Effector memory CD4-positive, alpha-beta T cell (primary cell): ENCODE data around the gene HES4.

Experiments
- DNase-seq, 3 donors: peaks; one replicate each; pipeline ENCODE4 v3.0.0-alpha.2; 2020
- H3K27ac ChIP-seq: 2 replicates; pipeline ENCODE4 v1.7.0; 2013; ENCODE audit warnings: mild to moderate bottlenecking, low read length, moderate library complexity; ENCODE audit not compliant: insufficient read depth, poor library complexity, severe bottlenecking
- H3K27me3 ChIP-seq: replicated peaks from 2 replicates; pipeline ENCODE4 v1.7.0; 2013; ENCODE audit warnings: mild to moderate bottlenecking, low read length; ENCODE audit not compliant: insufficient read depth, control insufficient read depth, poor library complexity, severe bottlenecking
- H3K36me3 ChIP-seq: 2 replicates; pipeline ENCODE4 v1.7.0; 2013; ENCODE audit warnings: mild to moderate bottlenecking, low read length, moderate library complexity; ENCODE audit not compliant: control insufficient read depth, insufficient read depth
- H3K4me1 ChIP-seq: 2 replicates; pipeline ENCODE4 v1.7.0; 2013; ENCODE audit warnings: low read length, mild to moderate bottlenecking; ENCODE audit not compliant: control insufficient read depth, insufficient read depth, poor library complexity, severe bottlenecking
- H3K4me3 ChIP-seq: 2 replicates; pipeline ENCODE4 v1.7.0; 2013; ENCODE audit warnings: low read length, low read depth, mild to moderate bottlenecking; ENCODE audit not compliant: insufficient read depth, poor library complexity, severe bottlenecking
- H3K9me3 ChIP-seq: 2 replicates; pipeline ENCODE4 v1.7.0; 2013; ENCODE audit warnings: mild to moderate bottlenecking, low read length, moderate library complexity; ENCODE audit not compliant: control insufficient read depth

The HES4 gene

DNA sequence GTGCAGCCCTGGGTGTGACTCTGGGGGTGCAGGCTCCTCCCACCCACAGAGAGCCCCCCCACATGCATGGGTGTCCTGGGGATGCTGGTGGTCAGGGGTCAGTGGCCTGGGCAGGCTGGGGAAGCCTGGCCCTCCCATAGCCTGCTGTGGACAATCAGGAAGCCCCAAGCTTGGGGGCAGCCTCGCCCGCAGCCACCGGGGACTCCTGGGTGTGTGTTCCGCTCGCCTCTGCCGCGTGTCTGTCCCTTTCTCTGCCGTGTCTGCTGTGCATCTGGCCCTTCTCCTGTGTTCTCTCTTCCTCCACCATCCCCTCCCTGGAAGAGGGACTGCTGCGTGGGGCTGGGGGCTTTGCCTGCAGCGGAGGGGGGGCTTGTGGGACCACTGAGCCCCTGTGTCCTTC, 42.9 kb upstream of the HES4 start:
- no peaks in the 10 kb centered on the region for H3K36me3 ChIP-seq

DNA sequence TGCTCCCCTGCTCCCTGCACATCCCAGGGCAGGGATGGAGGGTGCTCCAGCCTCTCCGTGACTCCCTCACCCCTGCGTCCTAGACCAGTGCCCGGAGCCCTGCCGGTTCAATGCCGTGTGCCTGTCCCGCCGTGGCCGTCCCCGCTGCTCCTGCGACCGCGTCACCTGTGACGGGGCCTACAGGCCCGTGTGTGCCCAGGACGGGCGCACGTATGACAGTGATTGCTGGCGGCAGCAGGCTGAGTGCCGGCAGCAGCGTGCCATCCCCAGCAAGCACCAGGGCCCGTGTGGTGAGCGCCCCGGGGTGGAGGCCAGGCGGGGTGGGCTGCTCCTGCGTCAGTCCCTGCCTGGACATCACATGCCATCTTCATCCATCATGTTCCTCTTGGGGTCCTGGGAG, 42.0 kb upstream of the HES4 start:
- Histone ChIP-seq H3K4me3 (no peak overlapping the region), H3K27me3 (peaks cover 3% of the 10 kb centered on the region), H3K36me3 (no peaks in the 10 kb centered on the region), H3K9me3 (no peaks in the 10 kb centered on the region), H3K4me1 (peaks cover 17% of the 10 kb centered on the region), H3K27ac (no peak overlapping the region)
- no peak for DNase-seq

More for the DNA sequence above, 42.9 kb upstream of the HES4 start:
- Histone ChIP-seq H3K9me3 (no peaks in the 10 kb centered on the region), H3K27ac (no peak overlapping the region), H3K4me1 (peaks cover 17% of the 10 kb centered on the region), H3K27me3 (peaks cover 3% of the 10 kb centered on the region), H3K4me3 (no peak overlapping the region)
- no peak for DNase-seq

DNA sequence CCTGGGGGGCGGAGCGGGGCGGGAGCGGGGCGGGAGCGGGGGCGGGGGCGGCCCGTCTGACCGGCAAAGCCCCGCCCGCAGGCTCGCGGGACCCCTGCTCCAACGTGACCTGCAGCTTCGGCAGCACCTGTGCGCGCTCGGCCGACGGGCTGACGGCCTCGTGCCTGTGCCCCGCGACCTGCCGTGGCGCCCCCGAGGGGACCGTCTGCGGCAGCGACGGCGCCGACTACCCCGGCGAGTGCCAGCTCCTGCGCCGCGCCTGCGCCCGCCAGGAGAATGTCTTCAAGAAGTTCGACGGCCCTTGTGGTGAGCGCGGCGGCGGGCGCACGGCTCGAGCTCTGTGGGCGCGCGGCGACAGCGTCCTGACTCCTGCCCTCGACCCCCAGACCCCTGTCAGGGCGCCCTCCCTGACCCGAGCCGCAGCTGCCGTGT, 41.2 kb upstream of the HES4 start:
- H3K4me1 ChIP-seq: peaks cover 17% of the 10 kb centered on the region
- peaks cover 5% of the 10 kb centered on the region for H3K27me3 ChIP-seq
- H3K4me3 ChIP-seq: no peak overlapping the region
- no peaks in the 10 kb centered on the region for H3K9me3 ChIP-seq
- H3K36me3 ChIP-seq: no peaks in the 10 kb centered on the region
- DNase-seq: no peak
- no peak overlapping the region for H3K27ac ChIP-seq

DNA sequence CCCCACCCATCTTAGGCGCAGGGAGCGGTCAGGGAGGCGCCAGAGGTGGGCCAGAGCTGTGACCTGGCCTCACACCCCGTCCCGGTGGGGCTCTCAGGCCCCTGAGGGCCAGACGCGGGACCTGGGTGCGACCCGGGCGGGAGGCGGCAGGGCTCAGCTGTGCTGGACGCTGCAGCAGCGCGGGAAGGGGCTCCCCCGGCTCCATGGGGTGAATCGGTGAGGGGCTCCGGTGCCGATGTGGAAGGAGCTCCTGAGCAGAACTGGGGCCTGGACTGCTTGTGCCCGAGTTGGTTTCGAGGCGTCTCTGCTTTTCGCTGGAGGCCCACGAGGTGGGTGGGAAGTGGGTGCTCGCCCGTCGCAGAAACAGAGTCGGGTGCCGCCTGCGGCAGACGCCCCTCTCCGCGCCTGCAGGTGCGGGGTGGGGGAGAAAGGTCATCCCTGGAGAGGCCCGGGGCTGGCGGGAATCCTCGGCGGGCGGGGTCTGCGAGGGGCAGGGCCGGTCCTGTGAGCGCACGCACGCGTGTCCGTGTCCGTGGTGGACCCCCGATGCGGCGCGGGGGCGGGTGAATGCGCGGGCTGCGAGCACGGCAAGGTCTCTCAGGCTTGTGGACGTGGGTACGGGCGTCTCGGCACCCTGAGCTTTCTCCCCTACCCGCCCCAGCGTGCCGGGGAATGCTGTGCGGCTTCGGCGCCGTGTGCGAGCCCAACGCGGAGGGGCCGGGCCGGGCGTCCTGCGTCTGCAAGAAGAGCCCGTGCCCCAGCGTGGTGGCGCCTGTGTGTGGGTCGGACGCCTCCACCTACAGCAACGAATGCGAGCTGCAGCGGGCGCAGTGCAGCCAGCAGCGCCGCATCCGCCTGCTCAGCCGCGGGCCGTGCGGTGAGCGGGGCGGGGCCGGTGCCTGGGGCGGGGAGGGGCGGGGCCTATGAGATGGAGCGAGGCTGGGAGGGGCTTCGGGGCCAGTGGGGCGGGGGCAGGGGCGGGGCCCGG, 40.4 kb upstream of the HES4 start:
- peak overlapping the region; percentile 48 for H3K4me3 ChIP-seq
- peak; percentile 69 to 80 (median 76) for DNase-seq
- H3K36me3 ChIP-seq: no peaks in the 10 kb centered on the region
- H3K27me3 ChIP-seq: peaks cover 13% of the 10 kb centered on the region
- no peaks in the 10 kb centered on the region for H3K9me3 ChIP-seq
- H3K4me1 ChIP-seq: peaks cover 17% of the 10 kb centered on the region
- no peak overlapping the region for H3K27ac ChIP-seq

DNA sequence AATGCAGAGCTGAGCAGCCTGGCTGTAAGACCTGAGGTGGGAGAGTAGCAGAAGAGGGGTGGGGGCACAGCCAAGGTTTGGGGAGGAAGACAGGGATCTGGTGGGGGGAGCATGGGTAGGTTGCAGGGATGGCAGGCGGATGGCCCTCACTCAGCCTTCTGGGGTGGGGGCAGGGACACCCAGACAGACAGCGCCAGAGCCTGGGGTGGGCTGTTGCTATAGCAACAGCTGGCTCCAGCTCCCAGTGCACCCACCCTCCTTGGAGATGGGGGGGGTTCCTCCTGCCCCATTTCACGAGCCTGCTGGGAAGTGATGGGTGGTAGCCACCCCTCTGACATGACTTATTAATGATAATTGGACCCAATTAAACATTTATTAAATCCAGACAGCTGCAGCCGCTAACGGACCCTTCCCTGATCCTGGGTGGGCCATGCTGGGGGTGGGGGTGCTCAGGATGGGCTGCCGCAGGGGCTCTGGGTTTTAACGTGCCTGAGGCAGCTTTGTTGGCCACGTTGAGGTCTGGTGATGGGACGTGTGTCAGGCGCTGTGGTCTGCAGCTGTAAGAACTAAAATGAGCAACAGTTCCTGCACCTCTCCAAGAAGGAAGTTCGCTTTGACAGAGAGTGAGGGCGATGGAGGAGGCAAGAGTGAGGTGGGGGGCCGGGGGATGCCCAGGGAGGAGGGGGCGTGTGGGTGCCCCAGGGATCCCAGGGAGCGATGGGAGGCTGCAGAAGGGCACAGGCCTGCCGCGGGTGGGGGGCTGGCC, 39.4 kb upstream of the HES4 start:
- peaks cover 18% of the 10 kb centered on the region for H3K4me1 ChIP-seq
- DNase-seq: no peak
- H3K27me3 ChIP-seq: peaks cover 22% of the 10 kb centered on the region
- no peaks in the 10 kb centered on the region for H3K36me3 ChIP-seq
- no peak overlapping the region for H3K27ac ChIP-seq
- H3K4me3 ChIP-seq: peak overlapping the region; percentile 48
- no peaks in the 10 kb centered on the region for H3K9me3 ChIP-seq

DNA sequence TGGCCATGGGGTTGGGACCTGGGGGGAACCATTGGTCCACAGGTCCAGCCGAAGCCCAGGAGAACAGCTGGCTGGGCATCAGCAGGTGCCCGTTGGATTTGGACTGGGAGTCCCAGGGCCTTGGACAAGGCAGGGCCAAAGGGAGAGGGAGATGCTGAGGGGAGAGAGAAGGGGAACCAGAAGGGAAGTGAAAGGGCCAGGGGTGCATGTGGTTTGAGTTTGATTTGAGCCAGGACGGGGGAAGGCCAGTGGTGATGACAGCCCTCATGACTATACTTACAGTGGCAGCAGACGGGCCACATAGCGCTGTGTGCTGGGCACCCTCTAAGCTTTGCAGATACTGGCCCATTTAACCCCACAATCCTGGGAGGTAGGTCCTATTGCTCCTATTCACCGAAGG, 38.8 kb upstream of the HES4 start:
- peaks cover 29% of the 10 kb centered on the region for H3K27me3 ChIP-seq
- no peak overlapping the region for H3K4me3 ChIP-seq

DNA sequence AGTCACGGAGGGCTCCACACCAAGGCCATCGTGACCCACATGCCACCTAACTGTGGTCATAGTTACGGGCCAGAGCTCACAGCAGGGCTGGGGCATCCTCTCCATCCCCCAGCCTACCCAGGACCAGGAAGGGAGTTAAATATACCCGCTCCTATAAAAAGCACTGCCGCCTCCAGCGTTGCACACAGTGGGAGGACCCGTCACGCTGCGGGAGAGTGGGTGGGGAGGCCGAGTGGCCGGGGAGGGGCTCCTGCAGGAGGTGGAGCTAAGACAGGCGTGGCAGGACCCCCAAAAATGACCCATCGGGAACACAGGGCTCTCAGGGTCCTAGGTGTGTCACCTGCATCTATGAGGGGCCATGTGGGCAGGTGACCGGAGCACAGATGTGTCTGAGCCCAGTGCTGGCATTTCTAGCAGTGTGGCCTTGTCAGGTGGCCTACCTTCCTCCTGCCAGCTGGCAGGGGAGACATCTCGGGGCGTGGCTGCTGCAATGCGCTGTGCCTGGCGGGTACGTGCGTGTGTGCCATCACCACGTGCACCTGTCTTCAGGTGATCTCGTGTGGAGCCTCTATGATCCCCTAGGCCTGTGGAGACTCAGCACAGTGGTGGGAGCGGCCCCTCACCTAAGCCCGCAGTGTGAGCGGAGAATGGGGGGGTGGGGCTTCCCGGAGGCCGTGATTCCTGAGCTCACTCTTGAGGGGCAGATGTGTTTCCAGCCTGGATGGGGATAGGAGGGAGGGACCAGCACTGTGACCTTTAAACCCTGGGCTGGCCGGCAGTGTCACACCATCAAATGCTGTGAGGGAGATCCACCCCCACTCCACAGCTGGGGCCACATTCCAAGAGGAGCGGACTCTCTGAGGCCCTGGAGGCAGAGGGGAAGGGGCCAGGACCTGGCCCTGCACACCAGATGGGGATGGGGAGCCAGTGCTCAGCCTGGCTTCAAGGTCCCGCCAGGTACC, 37.8 kb upstream of the HES4 start:
- H3K27me3 ChIP-seq: peaks cover 33% of the 10 kb centered on the region
- no peak for DNase-seq
- H3K36me3 ChIP-seq: no peaks in the 10 kb centered on the region
- H3K9me3 ChIP-seq: no peaks in the 10 kb centered on the region
- no peak overlapping the region for H3K27ac ChIP-seq
- peaks cover 29% of the 10 kb centered on the region for H3K4me1 ChIP-seq
- no peak overlapping the region for H3K4me3 ChIP-seq

More for the DNA sequence above, 38.8 kb upstream of the HES4 start:
- no peak for DNase-seq
- Histone ChIP-seq H3K9me3 (no peaks in the 10 kb centered on the region), H3K27ac (no peak overlapping the region), H3K4me1 (peaks cover 24% of the 10 kb centered on the region), H3K36me3 (no peaks in the 10 kb centered on the region)

DNA sequence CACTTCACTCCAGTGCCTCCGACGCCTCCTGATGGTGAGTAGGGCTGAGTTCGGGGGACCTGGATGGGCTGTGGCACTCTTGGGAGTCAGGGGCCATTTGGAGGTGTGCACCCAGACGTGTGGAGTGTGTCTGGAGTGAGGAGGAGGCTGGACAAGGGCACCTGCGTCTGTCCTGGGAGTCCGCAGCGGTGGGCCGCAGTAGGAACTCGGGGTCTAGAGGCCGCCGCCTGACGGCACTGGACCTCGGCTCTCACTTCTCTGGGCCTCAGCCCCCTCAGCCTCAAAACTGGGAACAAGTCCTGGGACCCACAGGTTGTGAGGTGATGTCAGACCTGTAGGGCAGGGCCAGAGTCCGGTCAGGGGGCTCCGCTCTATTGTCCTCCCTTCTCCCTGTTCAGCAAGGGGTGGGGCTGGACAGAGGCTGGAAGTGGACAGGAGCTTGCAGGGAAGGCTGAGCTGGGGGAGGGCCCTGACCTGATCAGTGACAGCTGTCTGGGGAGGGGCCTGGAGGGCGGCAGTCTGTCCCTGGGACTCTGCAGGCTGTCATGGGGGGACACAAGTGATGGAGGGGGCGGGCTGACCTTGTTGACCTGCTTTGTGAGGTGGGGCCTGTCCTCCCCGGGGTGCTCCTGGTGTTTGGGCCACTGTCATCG, 35.5 kb upstream of the HES4 start:
- H3K9me3 ChIP-seq: no peaks in the 10 kb centered on the region
- no peak for DNase-seq
- H3K4me3 ChIP-seq: no peak overlapping the region
- H3K4me1 ChIP-seq: peaks cover 29% of the 10 kb centered on the region
- peaks cover 45% of the 10 kb centered on the region for H3K27me3 ChIP-seq
- H3K36me3 ChIP-seq: no peaks in the 10 kb centered on the region
- no peak overlapping the region for H3K27ac ChIP-seq

DNA sequence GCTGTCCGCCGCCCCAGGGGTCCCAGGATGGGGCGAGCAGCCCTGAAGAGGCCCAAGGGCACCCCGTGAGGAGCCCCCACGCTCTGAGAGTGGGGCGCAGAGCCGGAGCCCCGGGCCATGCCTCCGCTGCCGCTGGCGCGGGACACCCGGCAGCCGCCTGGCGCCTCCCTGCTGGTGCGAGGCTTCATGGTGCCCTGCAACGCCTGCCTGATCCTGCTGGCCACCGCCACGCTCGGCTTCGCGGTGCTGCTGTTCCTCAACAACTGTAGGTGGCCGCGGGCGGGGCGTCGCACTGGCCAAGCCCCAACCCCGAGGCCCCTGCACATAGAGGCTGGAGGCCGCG, 34.5 kb upstream of the HES4 start:
- Histone ChIP-seq H3K9me3 (no peaks in the 10 kb centered on the region), H3K27me3 (peaks cover 45% of the 10 kb centered on the region), H3K27ac (no peak overlapping the region), H3K4me3 (no peak overlapping the region), H3K36me3 (no peaks in the 10 kb centered on the region), H3K4me1 (peaks cover 19% of the 10 kb centered on the region)
- no peak for DNase-seq
